GM21423 (cell line): Measurements from ENCODE around the gene GNA12.

Experiments
- ATAC-seq: cut with Tn5 transposase; IDR thresholded peaks from one replicate; pipeline ENCODE4 v1.9.1; 2021; ENCODE audit warnings: mild to moderate bottlenecking, moderate library complexity; ENCODE audit not compliant: unreplicated experiment

GNA12 gene

GRCh38 chr7:2805213-2805944 is 38.7 kb downstream of the GNA12 start:
- ATAC-seq = no peak

- ATAC-seq = no peak
These were observed 39.8 kb downstream of the GNA12 start for GRCh38 chr7:2804227-2804763.

GRCh38 chr7:2803755-2804154 is 40.4 kb downstream of the GNA12 start:
- no peak for ATAC-seq

- no peak for ATAC-seq
These were observed 40.8 kb downstream of the GNA12 start for GRCh38 chr7:2803342-2803692.

- no peak for ATAC-seq
These were observed 41.4 kb downstream of the GNA12 start for GRCh38 chr7:2802504-2803341.

- ATAC-seq = no peak
These were observed 42.0 kb downstream of the GNA12 start for GRCh38 chr7:2802101-2802500.

GRCh38 chr7:2800931-2801688 is 43.0 kb downstream of the GNA12 start:
- ATAC-seq = no peak

- no peak for ATAC-seq
These were observed 43.7 kb downstream of the GNA12 start for GRCh38 chr7:2800220-2800930.

- no peak for ATAC-seq
These were observed 44.9 kb downstream of the GNA12 start for GRCh38 chr7:2799253-2799652.

- ATAC-seq = no peak
These were observed 45.4 kb downstream of the GNA12 start for GRCh38 chr7:2798669-2799068.

- no peak for ATAC-seq
These were observed 47.5 kb downstream of the GNA12 start for GRCh38 chr7:2796358-2797352.

GRCh38 chr7:2795906-2796305 is 48.2 kb downstream of the GNA12 start:
- ATAC-seq = no peak

- ATAC-seq = no peak
These were observed 49.1 kb downstream of the GNA12 start for GRCh38 chr7:2794836-2795636.

- ATAC-seq = no peak
These were observed 51.1 kb downstream of the GNA12 start for GRCh38 chr7:2792856-2793487.

GRCh38 chr7:2792235-2792634 is 51.9 kb downstream of the GNA12 start:
- no peak for ATAC-seq

- ATAC-seq = no peak
These were observed 52.7 kb downstream of the GNA12 start for GRCh38 chr7:2791390-2791789.

- no peak for ATAC-seq
These were observed 56.7 kb downstream of the GNA12 start for GRCh38 chr7:2787251-2787951.
